Type B pancreatic cell (in vitro differentiated cells): ENCODE results near the gene MYO9A. TPM values are rescaled to one million over a fixed set of nuclear protein-coding genes. Genes with fewer than 3 reads are reported as not detected.

Source experiments
- DNase-seq: peaks from one replicate; pipeline ENCODE4 v3.0.0; 2021; ENCODE audit warnings: mixed read lengths; ENCODE audit not compliant: unreplicated experiment; ENCODE audit errors: extremely low spot score
- H3K27ac Mint-ChIP-seq: 2 replicates; pipeline ENCODE4 v1.8.0; 2021; ENCODE audit warnings: mild to moderate bottlenecking, mixed read lengths
- H3K27me3 Mint-ChIP-seq: 2 replicates; pipeline ENCODE4 v1.8.0; 2021; ENCODE audit warnings: mixed read lengths
- H3K36me3 Mint-ChIP-seq: 2 replicates; pipeline ENCODE4 v1.8.0; 2021; ENCODE audit warnings: mixed read lengths
- H3K4me1 Mint-ChIP-seq: one replicate; pipeline ENCODE4 v1.8.0; 2021; ENCODE audit warnings: mixed read lengths; ENCODE audit not compliant: unreplicated experiment
- H3K4me3 Mint-ChIP-seq: 2 replicates; pipeline ENCODE4 v1.8.0; 2021; ENCODE audit warnings: mild to moderate bottlenecking, mixed read lengths
- H3K9me3 Mint-ChIP-seq: 2 replicates; pipeline ENCODE4 v1.8.0; 2021; ENCODE audit warnings: mixed read lengths
- CTCF ChIP-seq: fragments of 200-600 bp; sonication (generic); conservative IDR thresholded peaks from 2 replicates; pipeline ENCODE4 v1.5.0; 2021; ENCODE audit warnings: antibody characterized with exemption, mild to moderate bottlenecking
- total RNA-seq: library from RNA; stranded (reverse); gene quantifications from 2 replicates; pipeline ENCODE4 v1.2.1, GENCODE V29; 2021; ENCODE audit warnings: low replicate concordance

The MYO9A gene
- total RNA-seq, 1 donor from 2014 or later = 43.4 TPM

- DNase-seq = peak; percentile 45
- H3K9me3 Mint-ChIP-seq = no peaks in the 10 kb centered on the region
- peaks cover 3% of the 10 kb centered on the region for H3K27me3 Mint-ChIP-seq
- no peaks in the 10 kb centered on the region for H3K36me3 Mint-ChIP-seq
- TF ChIP-seq CTCF = no peak
- H3K4me3 Mint-ChIP-seq = no peak overlapping the region
- H3K4me1 Mint-ChIP-seq = peaks cover 4% of the 10 kb centered on the region
- no peak overlapping the region for H3K27ac Mint-ChIP-seq
These were observed 326.0 kb downstream of the MYO9A start for GRCh38 chr15:71791975-71792374.

- Mint-ChIP-seq H3K36me3 (no peaks in the 10 kb centered on the region), H3K27ac (peak overlapping the region; percentile 67), H3K9me3 (no peaks in the 10 kb centered on the region), H3K4me1 (peaks cover 4% of the 10 kb centered on the region), H3K4me3 (no peak overlapping the region), H3K27me3 (peaks cover 3% of the 10 kb centered on the region)
- no peak for TF ChIP-seq CTCF
- peak; percentile 48 for DNase-seq
These were observed 327.9 kb downstream of the MYO9A start for GRCh38 chr15:71790081-71790480.

GRCh38 chr15:71789616-71790015, 328.3 kb downstream of the MYO9A start:
- Mint-ChIP-seq H3K36me3 (no peaks in the 10 kb centered on the region), H3K9me3 (no peaks in the 10 kb centered on the region), H3K27ac (peak overlapping the region; percentile 67), H3K4me3 (no peak overlapping the region), H3K27me3 (peaks cover 3% of the 10 kb centered on the region), H3K4me1 (peaks cover 4% of the 10 kb centered on the region)
- DNase-seq = no peak
- no peak for TF ChIP-seq CTCF

GRCh38 chr15:71788646-71789579, 329.0 kb downstream of the MYO9A start:
- no peaks in the 10 kb centered on the region for H3K9me3 Mint-ChIP-seq
- DNase-seq = peak; percentile 43
- no peak overlapping the region for H3K4me3 Mint-ChIP-seq
- no peak for TF ChIP-seq CTCF
- H3K36me3 Mint-ChIP-seq = no peaks in the 10 kb centered on the region
- peaks cover 3% of the 10 kb centered on the region for H3K27me3 Mint-ChIP-seq
- peaks cover 4% of the 10 kb centered on the region for H3K4me1 Mint-ChIP-seq
- no peak overlapping the region for H3K27ac Mint-ChIP-seq

- H3K27ac Mint-ChIP-seq = no peak overlapping the region
These were observed 331.3 kb downstream of the MYO9A start for GRCh38 chr15:71786673-71787072.

More at GRCh38 chr15:71786673-71787072, 331.3 kb downstream of the MYO9A start:
- DNase-seq = no peak
- no peak for TF ChIP-seq CTCF
- Mint-ChIP-seq H3K4me1 (peaks cover 4% of the 10 kb centered on the region), H3K27me3 (peaks cover 3% of the 10 kb centered on the region), H3K9me3 (no peaks in the 10 kb centered on the region), H3K4me3 (no peak overlapping the region), H3K36me3 (no peaks in the 10 kb centered on the region)
